ENCODE results near the gene SBF2.

GRCh38 chr11:9784602-9785315, 509.3 kb downstream of the SBF2 start:
- TF ChIP-seq CTCF (conservative IDR thresholded peaks at IDR 0.05; ENCODE audit: low read depth, low read length): no peak
- TF ChIP-seq EZH2 (IDR thresholded peaks at IDR 0.05; ENCODE audit: low read length, unreplicated experiment): no peak
